Hematopoietic multipotent progenitor cell treated with erythropoietin and hydrocortisone succinate and interleukin-3 and kit ligand, for 8 days (in vitro differentiated cells): ENCODE measurements around the gene NRXN2.

Experiments used
- DNase-seq: peaks from one replicate; pipeline ENCODE4 v3.0.0-alpha.2; 2015

Gene NRXN2

DNA sequence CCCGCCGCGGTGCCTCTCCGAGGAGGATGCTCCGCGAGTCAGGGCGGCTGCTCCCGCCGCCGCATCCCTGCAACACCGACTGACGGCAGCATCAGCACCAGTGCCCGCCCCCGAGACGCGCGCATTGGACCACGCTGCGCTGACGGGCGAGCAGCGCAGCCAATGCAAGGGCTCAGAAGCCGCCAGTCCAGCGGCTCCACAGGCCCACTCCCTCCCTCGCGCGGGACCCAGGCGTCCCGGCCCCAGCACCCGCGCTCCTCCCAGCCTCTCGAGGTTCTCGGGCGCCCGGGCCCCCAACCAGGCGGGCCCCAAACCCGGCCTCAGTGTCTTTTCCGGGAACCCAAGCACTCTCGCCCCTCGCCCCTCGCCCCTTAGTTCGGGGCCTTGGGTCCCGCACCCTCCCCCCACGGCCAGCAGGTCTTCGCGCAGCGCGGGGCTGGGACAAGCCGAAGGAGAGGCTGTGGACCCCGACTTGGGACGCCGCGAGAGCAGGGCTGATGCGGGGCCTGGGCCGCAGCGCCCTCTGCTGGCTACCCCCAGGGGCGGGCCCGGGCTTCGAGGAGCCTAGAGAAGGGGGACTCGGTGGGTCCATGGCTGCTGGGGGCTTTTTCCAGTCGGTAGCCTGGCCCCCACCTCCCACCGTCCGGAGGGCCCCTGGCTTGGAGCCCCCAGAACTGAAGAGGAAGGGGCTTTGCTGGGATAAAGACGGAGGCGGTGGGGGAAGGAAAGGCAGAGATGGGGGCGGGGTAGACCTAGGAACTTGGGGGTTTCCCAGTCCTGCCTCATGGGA, at the start of gene NRXN2:
Gene NRXN2, minus strand, starts transcription at position 81 of the 790 bp plus-strand sequence. CDS start 9,498 bp downstream, outside the sequence.
- DNase-seq: peak; percentile 67

DNA sequence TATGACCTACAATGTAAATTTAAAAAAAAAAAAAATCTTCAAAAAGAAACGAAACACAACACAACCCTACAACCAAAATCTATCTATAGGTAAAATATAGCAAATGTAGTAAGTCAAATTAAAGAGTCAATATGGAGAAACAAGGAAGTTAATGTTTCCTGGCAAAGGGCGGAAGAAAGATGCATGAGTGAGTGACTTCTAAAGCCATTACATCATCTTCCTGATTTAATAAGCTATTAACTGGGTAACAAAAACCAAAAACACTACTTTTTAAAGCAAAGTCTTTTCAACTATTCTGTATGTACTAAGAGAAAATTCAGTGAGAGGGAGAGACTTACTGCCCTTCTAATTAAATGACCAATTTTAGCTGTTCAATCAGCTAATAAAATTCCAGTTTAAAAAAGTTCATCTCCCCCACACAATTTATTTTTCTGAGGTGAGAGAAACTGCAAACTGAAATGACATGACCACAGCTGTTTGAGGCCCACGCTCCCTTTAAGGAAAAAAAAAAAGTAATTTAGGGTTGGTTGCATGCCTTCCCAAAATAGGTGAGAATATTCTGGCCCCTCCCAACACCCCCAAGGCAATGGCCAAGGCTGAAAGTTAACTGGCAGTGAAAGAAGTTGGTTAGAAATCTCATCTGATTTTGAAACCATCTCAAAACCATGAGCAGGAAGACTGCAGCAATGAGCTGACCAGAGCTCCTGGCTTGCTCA, 49.5 kb upstream of the NRXN2 start:
- DNase-seq: no peak

DNA sequence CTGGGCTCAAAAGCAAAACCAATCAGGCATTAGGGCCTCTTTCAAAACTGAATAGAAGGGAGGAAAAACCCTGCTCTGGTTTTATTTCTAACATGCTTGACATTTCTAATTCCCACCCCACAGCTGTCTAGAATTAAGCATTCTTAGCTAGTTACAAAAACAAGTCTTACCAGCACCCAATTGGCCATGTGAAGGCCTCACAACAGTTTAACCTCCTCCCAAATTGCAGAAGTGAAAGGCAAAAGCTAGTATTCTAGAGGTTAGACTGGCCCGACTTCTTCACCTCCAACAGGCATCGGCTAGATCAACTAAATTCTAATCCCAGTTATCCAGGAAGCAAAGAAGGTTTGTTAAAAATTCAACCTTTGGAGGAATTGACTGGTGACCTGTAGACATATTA, 48.9 kb upstream of the NRXN2 start:
- no peak for DNase-seq

DNA sequence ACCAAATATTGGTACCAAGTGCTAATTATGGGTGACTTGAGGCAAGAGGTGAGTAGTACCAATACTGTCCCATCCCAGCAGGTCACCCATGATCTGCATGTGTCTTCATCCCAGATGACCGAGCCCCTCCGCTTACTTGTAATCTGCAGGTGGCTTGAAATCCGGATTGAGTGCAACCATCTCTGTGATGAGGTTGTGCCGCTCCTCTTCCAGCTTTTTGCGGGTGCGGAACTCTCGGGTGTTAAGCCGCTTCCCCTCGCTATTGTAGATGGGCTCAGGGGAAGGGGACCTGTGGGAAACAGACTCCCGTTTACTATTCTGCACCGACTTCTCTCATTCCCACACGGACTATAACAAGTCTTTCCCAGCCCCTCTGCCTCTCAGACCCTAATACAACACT, 47.1 kb upstream of the NRXN2 start:
- DNase-seq: no peak

GRCh38 chr11:64769283-64769682, 46.3 kb upstream of the NRXN2 start:
- DNase-seq: no peak

- DNase-seq: no peak
These were observed 45.3 kb upstream of the NRXN2 start for GRCh38 chr11:64768300-64768694.

GRCh38 chr11:64767344-64768299, 44.6 kb upstream of the NRXN2 start:
- peak; percentile 80 for DNase-seq

DNA sequence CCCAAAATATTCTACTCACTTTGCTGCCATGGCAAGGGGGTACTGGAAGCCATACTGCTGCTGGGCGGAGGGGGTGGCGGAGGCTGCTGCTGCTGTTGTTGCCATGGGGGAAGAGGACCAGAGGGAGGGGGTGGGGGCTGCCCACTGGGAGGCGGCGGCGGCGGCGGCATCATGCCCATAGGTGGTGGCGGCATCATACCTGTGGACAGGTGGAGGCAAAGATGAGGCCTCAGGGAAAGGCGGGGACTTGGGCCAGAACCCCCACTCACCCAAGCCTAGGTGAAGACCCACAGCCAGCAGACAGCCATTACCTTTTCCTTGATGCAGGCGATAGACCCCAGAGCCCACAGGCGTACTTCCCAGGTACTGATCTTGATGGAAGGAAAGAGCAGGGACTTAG, 43.9 kb upstream of the NRXN2 start:
- DNase-seq: no peak

DNA sequence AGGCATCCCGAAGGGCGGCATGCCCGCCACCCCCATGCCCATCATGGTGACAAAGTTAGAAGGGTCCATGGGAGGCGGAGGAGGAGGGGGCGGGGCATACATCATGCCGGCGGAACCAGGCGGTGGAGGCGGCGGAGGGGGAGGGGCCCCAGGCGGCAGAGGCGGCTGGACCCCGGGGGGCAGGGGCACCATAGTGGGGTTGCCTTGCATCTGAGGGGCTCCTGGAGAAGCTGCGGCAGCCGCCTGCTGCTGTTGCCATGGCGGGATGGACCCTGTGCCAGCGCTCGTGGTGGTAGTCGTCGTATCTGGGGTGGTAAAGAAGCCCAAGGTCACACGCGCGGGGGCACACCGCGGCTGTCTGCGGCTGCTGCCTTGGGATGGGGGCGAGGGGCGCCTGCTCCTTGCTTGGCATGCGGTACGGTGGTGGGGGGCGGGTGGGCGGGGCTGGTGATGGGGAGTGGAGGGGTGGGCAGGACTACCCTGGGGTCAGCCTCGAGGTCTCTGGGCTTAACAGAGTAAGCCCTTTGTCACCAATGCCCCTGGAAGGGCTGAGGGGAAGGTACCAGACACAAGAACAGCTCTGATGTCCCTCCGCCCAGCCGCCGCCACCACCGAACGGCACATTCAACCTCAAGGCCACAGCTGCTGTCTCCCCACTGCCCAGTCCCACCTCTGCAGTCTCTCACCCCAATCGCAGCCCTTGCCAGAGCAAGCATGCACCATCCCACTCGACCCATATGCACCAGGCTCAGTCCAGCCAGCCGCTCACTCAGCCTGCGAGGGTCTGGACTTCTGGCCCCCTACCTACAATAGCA, 43.1 kb upstream of the NRXN2 start:
- DNase-seq: no peak

GRCh38 chr11:64765291-64765850, 42.4 kb upstream of the NRXN2 start:
- DNase-seq: no peak

- no peak for DNase-seq
These were observed 41.8 kb upstream of the NRXN2 start for GRCh38 chr11:64764753-64765152.

DNA sequence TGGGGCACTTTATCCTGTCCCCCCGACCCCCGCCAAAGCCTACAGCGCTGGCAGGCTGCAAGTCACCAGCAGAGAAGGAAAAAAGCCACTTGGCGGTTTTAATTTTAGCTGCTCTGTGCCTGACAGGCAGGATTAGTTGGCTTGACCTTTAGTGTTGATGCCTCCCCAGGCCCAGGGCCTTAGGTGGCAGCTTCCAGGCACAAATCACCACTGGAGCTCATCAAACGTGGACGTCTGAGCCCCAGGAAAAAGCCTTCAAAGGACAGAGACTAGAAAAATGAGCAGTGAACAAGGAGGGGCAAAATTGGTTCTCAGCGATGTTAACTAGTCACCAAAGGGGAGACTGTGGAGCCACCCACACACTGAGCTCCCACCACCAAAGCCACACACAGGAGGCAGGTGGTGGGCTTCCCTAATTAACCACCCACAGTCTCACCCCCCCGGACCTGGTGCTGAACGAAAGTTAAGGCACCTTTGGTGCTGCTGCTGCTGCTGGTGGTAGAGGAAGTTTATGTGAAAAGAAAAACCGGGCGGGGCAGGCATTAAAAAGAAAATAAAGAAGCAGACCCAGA, 41.1 kb upstream of the NRXN2 start:
- no peak for DNase-seq

- no peak for DNase-seq
These were observed 40.6 kb upstream of the NRXN2 start for GRCh38 chr11:64763526-64764039.

GRCh38 chr11:64762674-64763525, 39.9 kb upstream of the NRXN2 start:
- DNase-seq: no peak

GRCh38 chr11:64762277-64762673, 39.3 kb upstream of the NRXN2 start:
- DNase-seq: no peak

DNA sequence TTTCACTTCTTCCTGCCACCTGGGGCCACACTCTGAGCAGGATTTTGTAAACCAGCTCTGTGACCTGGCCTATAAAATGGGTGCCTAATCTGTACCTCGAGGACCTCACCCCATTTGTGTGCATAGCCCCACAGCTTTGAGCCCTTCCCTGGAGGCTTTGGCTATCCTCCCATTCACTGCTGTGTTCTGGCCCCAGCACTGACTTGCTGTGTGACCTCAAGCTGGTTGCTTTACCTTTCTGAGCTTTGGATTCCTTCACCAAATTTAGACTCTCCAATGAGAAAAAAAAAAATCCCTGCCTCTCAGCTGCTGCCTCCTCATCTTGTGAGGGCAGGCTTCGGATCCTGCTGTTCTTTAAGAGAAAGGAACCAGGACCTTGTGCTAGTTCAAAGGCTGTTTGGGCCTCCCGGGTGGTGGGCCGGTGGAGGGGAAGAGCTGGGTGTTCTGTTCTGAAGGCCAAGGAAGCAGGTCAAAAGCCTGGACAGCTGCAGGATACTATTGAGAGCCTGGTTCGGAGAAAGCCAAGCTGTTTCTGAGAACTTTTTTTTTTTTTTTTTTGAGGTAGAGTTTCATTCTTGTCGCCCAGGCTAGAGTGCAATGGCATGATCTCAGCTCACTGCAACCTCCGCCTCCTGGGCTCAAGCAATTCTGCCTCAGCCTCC, 37.9 kb upstream of the NRXN2 start:
- no peak for DNase-seq

DNA sequence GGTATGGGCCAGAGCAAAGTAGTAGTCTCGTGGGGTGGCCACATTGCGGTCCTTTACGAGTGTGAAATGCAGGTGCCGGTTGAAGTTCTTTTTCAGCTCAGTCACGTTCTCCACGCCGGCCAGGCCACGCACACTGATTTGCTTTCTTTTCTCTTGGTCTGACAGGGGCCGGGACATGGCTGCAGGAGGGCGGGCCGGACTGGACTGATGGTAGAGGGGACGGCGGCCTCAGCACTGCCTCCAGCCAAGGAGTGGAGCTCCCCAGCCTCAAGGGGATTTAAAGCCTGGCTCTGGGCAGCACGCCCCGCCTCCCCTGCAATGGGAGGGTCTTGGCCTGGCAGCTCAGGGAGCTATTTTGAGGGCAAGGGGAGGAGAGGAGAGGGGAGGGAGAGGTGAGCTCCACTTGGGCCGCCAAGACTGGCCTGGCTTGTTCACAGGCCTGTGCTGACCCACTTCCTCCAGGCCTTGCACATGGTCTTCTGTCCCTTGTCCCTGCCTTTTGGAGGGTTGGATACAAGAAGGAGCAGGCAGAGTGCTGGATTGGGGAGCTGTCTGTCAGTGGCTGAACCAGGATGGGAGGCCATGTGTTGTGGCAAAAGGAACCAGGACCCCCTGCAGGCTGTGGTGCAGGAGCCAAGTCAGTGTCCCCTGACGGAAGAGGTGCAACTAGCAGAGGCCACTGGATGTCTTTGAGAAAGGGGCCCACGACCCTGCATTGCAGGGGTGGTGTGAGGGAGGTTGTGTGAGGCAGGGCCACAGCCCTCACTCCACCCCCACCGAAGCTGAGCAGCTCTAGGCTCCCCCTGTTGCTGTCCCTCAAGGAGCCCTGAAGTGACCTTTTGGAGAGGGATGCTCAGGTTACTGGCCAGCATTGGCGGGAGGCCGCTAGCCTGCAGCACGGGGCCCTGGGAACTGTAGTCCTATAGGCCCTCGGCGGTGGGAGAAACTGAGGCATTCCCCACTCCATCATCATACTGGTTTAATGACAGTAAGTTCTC, 37.0 kb upstream of the NRXN2 start, which contains the start of gene PYGM:
Gene PYGM, minus strand, starts transcription at position 253 of the 998 bp plus-strand sequence. Its CDS starts 76 bp downstream, at position 177.
- no peak for DNase-seq

DNA sequence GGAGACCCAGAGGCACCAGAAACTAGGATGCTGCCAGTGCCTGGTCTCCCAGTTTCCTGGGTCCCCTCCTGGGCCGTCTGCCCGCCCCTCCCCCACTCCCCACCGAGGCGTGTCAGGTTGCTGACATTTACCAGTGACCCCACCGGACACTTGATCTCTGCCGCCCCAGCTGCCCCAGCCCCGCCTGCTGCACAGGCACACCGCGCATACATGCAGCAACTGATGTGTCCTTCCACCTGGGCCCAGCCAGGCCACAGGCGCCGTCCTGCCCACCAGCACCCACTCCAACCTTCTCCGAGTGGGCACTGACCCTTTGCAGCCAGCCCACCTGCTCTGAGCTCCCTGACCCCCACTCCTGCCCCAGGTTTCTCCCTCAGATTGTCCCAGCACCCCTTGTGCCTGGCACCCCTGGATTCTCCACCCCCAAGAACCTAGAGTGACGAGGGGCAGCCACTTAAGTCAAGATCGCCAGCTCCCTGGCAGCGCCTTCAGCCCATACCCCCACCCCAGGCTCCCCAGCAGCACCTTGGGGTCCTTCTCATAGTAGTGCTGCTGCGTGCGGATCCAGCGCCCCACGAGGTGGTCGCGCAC, 36.2 kb upstream of the NRXN2 start:
- no peak for DNase-seq
